Suprapubic skin (tissue), 4 donors: ENCODE results near the gene CHMP3. TPM values are rescaled to one million over a fixed set of nuclear protein-coding genes. Genes with fewer than 3 reads are reported as not detected.
"Not testable (repeated sequence)": the region's sequence is repeated elsewhere in the genome, so short reads cannot be mapped to it uniquely, and the experiment has no call there.

Experiments
- DNase-seq, 2 donors: peaks; one replicate each; pipeline ENCODE4 v3.0.0-alpha.2; 2019; ENCODE audit warnings: low spot score in 2 of 2
- H3K27ac ChIP-seq: fragments of 200-600 bp; sonication (generic); one replicate; pipeline ENCODE4 v1.5.1; 2019
- H3K27me3 ChIP-seq: fragments of 200-600 bp; sonication (generic); one replicate; pipeline ENCODE4 v1.5.1; 2019
- H3K36me3 ChIP-seq: fragments of 200-600 bp; sonication (generic); one replicate; pipeline ENCODE4 v1.5.1; 2019
- H3K4me1 ChIP-seq: fragments of 200-600 bp; sonication (generic); one replicate; pipeline ENCODE4 v1.5.1; 2019
- H3K4me3 ChIP-seq: fragments of 200-600 bp; sonication (generic); one replicate; pipeline ENCODE4 v1.5.1; 2019; ENCODE audit warnings: mild to moderate bottlenecking
- H3K9me3 ChIP-seq: fragments of 200-600 bp; sonication (generic); one replicate; pipeline ENCODE4 v1.5.1; 2019
- EP300 ChIP-seq: sonication (generic); formaldehyde crosslinking; IDR thresholded peaks from one replicate; pipeline ENCODE4 v1.6.1; 2017; ENCODE audit warnings: antibody characterized with exemption
- POLR2A ChIP-seq, 2 donors: fragments of 450-650 bp; IDR thresholded peaks; one replicate each; pipeline ENCODE4 v1.6.1; 2017; ENCODE audit warnings: antibody characterized with exemption in 2 of 2, mild to moderate bottlenecking in 2 of 2, moderate library complexity in 2 of 2
- POLR2AphosphoS5 ChIP-seq, 3 donors: sonication (generic); formaldehyde crosslinking; IDR thresholded peaks; one replicate each; pipeline ENCODE4 v1.6.1; 2017; ENCODE audit warnings: antibody characterized with exemption in 3 of 3
- WGBS: methylation state at CpG from one replicate; pipeline ENCODE4 v1.1.5; 2018; 5-methylcytosine and 5-hydroxymethylcytosine counted together
- total RNA-seq, 4 donors: library from RNA; depleted of rRNA; stranded (reverse); fragments of >200 nt; gene quantifications; one replicate each; pipeline ENCODE4 v1.1.0, GENCODE V29; 2016
- TF ChIP-seq, protein P1 (sequence below), 2 donors: fragments of 200-600 bp in 1 of 2; fragments of 450-650 bp in 1 of 2; sonication (generic) in 1 of 2; IDR thresholded peaks; one replicate each; pipeline ENCODE4 v1.5.1; 2016 to 2019; ENCODE audit warnings: antibody characterized with exemption in 2 of 2, mild to moderate bottlenecking in 1 of 2, moderate library complexity in 1 of 2

CHMP3 gene
- total RNA-seq, 4 donors from 2014 or later = 77.5 to 104 (median 92.4) TPM

DNA sequence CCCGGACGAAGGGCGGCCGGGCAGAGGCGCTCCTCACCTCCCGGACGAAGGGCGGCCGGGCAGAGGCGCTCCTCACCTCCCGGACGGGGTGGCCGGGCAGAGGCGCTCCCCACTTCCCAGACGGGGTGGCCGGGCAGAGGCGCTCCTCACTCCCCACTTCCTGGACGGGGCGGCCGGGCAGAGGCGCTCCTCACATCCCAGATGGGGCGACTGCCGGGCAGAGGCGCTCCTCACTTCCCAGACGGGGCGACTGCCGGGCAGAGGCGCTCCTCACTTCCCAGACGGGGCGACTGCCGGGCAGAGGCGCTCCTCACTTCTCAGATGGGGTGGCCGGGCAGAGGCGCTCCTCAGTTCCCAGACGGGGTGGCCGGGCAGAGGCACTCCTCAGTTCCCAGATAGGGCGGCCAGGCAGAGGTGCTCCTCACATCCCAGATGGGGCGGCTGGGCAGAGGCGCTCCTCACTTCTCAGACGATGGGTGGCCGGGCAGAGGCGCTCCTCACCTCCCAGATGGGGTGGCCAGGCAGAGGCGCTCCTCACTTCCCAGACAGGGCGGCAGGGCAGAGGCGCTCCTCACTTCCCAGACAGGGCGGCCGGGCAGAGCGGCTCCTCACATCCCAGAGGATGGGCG, 17.8 kb downstream of the CHMP3 start:
- not testable (repeated sequence) for H3K4me1 ChIP-seq, DNase-seq, H3K27me3 ChIP-seq, H3K4me3 ChIP-seq, H3K27ac ChIP-seq, H3K9me3 ChIP-seq
- WGBS = 93% methylated on average over 27 of the region's 49 CpGs
- H3K36me3 ChIP-seq = peaks cover 24% of the 10 kb centered on the region

DNA sequence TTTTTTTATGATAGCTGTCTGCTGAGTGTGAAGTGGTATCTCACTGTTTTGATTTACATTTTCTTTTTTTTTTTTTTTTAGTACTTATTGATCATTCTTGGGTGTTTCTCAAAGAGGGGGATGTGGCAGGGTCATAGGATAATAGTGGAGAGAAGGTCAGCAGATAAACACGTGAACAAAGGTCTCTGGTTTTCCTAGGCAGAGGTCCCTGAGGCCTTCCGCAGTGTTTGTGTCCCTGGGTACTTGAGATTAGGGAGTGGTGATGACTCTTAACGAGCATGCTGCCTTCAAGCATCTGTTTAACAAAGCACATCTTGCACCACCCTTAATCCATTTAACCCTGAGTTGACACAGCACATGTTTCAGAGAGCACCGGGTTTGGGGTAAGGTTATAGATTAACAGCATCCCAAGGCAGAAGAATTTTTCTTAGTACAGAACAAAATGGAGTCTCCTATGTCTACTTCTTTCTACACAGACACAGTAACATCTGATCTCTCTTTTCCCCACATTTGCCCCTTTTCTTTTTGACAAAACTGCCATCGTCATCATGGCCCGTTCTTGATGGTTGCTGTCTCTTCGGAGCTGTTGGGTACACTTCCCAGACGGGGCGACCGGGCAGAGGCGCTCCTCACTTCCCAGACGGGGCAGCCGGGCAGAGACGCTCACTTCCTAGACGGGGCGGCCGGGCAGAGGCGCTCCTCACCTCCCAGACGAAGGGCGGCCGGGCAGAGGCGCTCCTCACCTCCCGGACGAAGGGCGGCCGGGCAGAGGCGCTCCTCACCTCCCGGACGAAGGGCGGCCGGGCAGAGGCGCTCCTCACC, 18.8 kb downstream of the CHMP3 start:
- not testable (repeated sequence) for H3K9me3 ChIP-seq, DNase-seq, H3K27ac ChIP-seq, H3K4me3 ChIP-seq, H3K27me3 ChIP-seq, H3K4me1 ChIP-seq
- WGBS = 92% methylated on average over 18 of the region's 32 CpGs
- H3K36me3 ChIP-seq = peaks cover 17% of the 10 kb centered on the region

DNA sequence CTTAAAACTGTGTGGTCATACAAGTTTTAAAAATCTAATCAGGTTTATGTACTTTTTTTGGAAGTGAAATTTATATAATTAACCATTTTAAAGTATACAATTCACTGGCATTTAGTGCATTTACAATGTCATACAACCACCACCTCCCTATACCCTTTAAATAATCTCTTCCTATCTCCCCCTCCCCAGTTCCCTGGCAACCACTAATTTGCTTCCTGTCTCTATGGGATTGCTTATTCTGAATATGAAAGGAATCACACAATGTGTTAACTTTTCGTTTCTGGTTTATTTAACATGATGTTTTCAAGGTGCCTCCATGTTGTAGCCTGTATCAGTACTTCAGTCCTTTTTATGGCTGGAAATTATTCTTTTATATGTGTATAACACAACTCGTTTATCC, 19.4 kb downstream of the CHMP3 start:
- Histone ChIP-seq H3K4me3 (no peak overlapping the region), H3K36me3 (peaks cover 10% of the 10 kb centered on the region), H3K27ac (no peak overlapping the region), H3K9me3 (no peaks in the 10 kb centered on the region), H3K4me1 (no peaks in the 10 kb centered on the region), H3K27me3 (no peaks in the 10 kb centered on the region)
- TF ChIP-seq POLR2A (IDR thresholded peaks at IDR 0.05) (no peak), EP300 (no peak), POLR2AphosphoS5 (IDR thresholded peaks at IDR 0.05) (no peak)
- TF ChIP-seq, protein P1, sequence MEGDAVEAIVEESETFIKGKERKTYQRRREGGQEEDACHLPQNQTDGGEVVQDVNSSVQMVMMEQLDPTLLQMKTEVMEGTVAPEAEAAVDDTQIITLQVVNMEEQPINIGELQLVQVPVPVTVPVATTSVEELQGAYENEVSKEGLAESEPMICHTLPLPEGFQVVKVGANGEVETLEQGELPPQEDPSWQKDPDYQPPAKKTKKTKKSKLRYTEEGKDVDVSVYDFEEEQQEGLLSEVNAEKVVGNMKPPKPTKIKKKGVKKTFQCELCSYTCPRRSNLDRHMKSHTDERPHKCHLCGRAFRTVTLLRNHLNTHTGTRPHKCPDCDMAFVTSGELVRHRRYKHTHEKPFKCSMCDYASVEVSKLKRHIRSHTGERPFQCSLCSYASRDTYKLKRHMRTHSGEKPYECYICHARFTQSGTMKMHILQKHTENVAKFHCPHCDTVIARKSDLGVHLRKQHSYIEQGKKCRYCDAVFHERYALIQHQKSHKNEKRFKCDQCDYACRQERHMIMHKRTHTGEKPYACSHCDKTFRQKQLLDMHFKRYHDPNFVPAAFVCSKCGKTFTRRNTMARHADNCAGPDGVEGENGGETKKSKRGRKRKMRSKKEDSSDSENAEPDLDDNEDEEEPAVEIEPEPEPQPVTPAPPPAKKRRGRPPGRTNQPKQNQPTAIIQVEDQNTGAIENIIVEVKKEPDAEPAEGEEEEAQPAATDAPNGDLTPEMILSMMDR (IDR thresholded peaks at IDR 0.05) = no peak
- WGBS = 81% methylated on average over 2 of the region's 2 CpGs
- no peak for DNase-seq

DNA sequence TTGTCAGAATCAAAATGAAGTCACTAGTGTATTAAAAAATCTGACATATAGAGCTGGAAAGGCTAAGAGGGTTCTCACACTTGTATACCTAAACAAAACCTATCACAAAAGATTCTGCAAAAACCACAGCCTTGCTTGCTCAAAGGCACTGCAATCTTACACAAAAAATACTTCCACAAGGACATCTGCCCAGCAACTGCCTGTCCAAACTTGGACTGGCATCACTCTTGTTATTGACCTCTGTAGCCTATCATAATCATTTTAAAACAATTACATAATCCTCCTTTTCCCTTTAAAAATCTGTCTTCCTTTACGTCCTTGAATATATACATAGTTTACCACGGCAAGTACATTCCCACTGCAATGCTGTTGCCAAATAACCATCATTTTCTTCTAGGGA, 19.9 kb downstream of the CHMP3 start:
- Histone ChIP-seq H3K4me3 (no peak overlapping the region), H3K9me3 (no peaks in the 10 kb centered on the region), H3K27ac (no peak overlapping the region), H3K36me3 (peaks cover 7% of the 10 kb centered on the region), H3K4me1 (no peaks in the 10 kb centered on the region), H3K27me3 (no peaks in the 10 kb centered on the region)
- WGBS = 70% methylated on average over 2 of the region's 2 CpGs
- TF ChIP-seq POLR2AphosphoS5 (IDR thresholded peaks at IDR 0.05) (no peak), POLR2A (IDR thresholded peaks at IDR 0.05) (no peak), EP300 (no peak)
- TF ChIP-seq, protein P1 (IDR thresholded peaks at IDR 0.05) = no peak
- DNase-seq = no peak

DNA sequence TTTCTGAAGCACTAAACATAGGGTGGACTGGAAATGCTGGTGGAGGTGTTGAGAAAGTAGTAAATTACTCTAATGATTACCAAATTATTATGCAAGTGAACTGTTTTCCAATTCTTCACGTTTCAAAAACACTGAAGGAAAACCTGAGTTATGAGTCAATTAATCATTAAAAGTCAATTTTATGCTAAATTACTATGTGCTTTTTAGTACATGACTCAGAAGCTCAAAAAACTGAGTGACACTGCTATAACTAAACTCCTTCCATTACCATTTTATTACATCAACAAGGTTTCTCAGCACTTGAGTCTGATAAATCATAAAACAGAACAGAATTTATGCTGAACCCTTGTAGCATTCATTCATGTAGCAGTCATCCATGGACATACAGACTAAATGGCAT, 20.4 kb downstream of the CHMP3 start:
- no peak overlapping the region for H3K4me3 ChIP-seq
- no peaks in the 10 kb centered on the region for H3K4me1 ChIP-seq
- TF ChIP-seq EP300 (no peak), POLR2A (IDR thresholded peaks at IDR 0.05) (no peak), POLR2AphosphoS5 (IDR thresholded peaks at IDR 0.05) (no peak)
- TF ChIP-seq, protein P1 (IDR thresholded peaks at IDR 0.05) = no peak
- H3K9me3 ChIP-seq = no peaks in the 10 kb centered on the region
- H3K27me3 ChIP-seq = no peaks in the 10 kb centered on the region
- peaks cover 7% of the 10 kb centered on the region for H3K36me3 ChIP-seq
- no peak overlapping the region for H3K27ac ChIP-seq
- no peak for DNase-seq
- 20% methylated on average over 1 of the region's 1 CpG for WGBS

DNA sequence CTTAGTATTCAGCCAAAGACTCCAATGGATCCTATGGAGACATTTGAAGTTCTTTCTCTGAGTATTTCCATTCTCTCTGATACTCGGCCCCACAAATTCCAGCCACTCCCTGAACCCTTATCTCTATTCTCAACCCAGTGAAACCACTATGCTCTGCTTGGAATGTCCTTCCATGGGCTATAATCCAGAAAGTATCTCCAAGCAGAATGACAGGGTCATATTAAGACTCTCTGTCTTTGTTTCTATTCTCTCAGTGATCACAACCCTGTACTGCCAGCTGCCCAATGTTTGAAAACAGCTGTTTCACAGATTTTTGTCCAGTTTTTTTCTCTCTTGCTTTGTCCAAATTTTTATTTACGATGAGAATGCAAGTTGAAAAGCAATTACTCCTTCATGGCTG, 21.9 kb downstream of the CHMP3 start:
- Histone ChIP-seq H3K9me3 (no peaks in the 10 kb centered on the region), H3K27ac (no peak overlapping the region), H3K4me3 (no peak overlapping the region), H3K4me1 (no peaks in the 10 kb centered on the region), H3K36me3 (peaks cover 7% of the 10 kb centered on the region), H3K27me3 (no peaks in the 10 kb centered on the region)
- no peak for DNase-seq
- TF ChIP-seq POLR2A (IDR thresholded peaks at IDR 0.05) (no peak), POLR2AphosphoS5 (IDR thresholded peaks at IDR 0.05) (no peak), EP300 (no peak)
- TF ChIP-seq, protein P1 (IDR thresholded peaks at IDR 0.05) = no peak
- 63% methylated on average over 2 of the region's 2 CpGs for WGBS
